ENCODE data around the gene NEUROD2. TPM values are rescaled to one million over a fixed set of nuclear protein-coding genes. Genes with fewer than 3 reads are reported as not detected.

NEUROD2 gene
- polyA plus RNA-seq, 1 of the 3 experiments (the other 2 are of a cell fraction): not detected

DNA sequence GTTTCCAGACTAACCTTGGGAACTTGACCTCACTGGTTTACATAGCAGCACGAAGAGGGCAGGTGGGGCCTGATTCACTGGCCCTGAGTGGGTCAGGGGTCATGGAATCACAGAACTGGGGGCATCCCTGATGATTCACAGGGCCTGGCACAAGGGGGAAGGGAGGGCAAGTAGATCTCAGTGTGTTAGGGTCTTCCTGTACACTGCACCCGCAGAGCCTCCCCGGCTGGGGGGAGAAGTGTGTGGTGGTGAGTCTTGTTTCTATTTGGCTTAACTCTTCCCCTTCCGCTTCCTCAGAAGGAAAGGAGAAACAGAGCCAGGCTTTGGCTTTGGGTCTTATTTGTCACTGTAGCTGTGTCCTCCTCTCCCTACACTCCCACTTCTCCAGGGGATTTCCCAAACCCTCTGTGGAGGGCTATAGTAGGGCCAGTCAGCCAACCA is 32.9 kb upstream of the NEUROD2 start:
- CTCF ChIA-PET: interaction anchor here (2.1 to 17.4 kb wide), 3 partner anchors 12 to 25 kb away, joined by 6 to 332 read pairs (median 93); partner anchors contain the start of genes PPP1R1B and TCAP
- WGBS (ENCODE audit: low lambda C conversion rate): 86% methylated on average over 4 of the region's 4 CpGs

More for the DNA sequence above, 32.9 kb upstream of the NEUROD2 start:
- no peak overlapping the region for H3K27ac ChIP-seq (ENCODE audit: low read depth in 2 of 2, low read length in 1 of 2)
- peaks cover 29% of the 10 kb centered on the region for H4K20me1 ChIP-seq (ENCODE audit: insufficient read depth)
- H3K9me2 ChIP-seq: no peaks in the 10 kb centered on the region
- TF ChIP-seq NFIC (IDR thresholded peaks at IDR 0.05; ENCODE audit: borderline replicate concordance) (no peak), GATA2 (CRISPR knock-in tag; IDR thresholded peaks at IDR 0.05) (no peak), TAF1 (IDR thresholded peaks at IDR 0.05; ENCODE audit: borderline replicate concordance, low read depth, low read length) (no peak), EP300 (IDR thresholded peaks at IDR 0.05; ENCODE audit: borderline replicate concordance in 1 of 2, low read depth in 1 of 2, low read length in 1 of 2) (no peak), MXI1 (IDR thresholded peaks at IDR 0.05; ENCODE audit: low read depth, low read length) (no peak), SIN3A (IDR thresholded peaks at IDR 0.05; ENCODE audit: borderline replicate concordance, low read depth, low read length) (no peak), YY1 (IDR thresholded peaks at IDR 0.05; ENCODE audit: low read depth) (no peak)
- TF ChIP-seq, protein P1, sequence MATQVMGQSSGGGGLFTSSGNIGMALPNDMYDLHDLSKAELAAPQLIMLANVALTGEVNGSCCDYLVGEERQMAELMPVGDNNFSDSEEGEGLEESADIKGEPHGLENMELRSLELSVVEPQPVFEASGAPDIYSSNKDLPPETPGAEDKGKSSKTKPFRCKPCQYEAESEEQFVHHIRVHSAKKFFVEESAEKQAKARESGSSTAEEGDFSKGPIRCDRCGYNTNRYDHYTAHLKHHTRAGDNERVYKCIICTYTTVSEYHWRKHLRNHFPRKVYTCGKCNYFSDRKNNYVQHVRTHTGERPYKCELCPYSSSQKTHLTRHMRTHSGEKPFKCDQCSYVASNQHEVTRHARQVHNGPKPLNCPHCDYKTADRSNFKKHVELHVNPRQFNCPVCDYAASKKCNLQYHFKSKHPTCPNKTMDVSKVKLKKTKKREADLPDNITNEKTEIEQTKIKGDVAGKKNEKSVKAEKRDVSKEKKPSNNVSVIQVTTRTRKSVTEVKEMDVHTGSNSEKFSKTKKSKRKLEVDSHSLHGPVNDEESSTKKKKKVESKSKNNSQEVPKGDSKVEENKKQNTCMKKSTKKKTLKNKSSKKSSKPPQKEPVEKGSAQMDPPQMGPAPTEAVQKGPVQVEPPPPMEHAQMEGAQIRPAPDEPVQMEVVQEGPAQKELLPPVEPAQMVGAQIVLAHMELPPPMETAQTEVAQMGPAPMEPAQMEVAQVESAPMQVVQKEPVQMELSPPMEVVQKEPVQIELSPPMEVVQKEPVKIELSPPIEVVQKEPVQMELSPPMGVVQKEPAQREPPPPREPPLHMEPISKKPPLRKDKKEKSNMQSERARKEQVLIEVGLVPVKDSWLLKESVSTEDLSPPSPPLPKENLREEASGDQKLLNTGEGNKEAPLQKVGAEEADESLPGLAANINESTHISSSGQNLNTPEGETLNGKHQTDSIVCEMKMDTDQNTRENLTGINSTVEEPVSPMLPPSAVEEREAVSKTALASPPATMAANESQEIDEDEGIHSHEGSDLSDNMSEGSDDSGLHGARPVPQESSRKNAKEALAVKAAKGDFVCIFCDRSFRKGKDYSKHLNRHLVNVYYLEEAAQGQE (IDR thresholded peaks at IDR 0.05; ENCODE audit: low read depth, low read length): no peak
- TF ChIP-seq, protein P2, sequence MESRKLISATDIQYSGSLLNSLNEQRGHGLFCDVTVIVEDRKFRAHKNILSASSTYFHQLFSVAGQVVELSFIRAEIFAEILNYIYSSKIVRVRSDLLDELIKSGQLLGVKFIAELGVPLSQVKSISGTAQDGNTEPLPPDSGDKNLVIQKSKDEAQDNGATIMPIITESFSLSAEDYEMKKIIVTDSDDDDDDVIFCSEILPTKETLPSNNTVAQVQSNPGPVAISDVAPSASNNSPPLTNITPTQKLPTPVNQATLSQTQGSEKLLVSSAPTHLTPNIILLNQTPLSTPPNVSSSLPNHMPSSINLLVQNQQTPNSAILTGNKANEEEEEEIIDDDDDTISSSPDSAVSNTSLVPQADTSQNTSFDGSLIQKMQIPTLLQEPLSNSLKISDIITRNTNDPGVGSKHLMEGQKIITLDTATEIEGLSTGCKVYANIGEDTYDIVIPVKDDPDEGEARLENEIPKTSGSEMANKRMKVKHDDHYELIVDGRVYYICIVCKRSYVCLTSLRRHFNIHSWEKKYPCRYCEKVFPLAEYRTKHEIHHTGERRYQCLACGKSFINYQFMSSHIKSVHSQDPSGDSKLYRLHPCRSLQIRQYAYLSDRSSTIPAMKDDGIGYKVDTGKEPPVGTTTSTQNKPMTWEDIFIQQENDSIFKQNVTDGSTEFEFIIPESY (IDR thresholded peaks at IDR 0.05; ENCODE audit: borderline replicate concordance, low read depth): no peak
- TF ChIP-seq, protein P3, sequence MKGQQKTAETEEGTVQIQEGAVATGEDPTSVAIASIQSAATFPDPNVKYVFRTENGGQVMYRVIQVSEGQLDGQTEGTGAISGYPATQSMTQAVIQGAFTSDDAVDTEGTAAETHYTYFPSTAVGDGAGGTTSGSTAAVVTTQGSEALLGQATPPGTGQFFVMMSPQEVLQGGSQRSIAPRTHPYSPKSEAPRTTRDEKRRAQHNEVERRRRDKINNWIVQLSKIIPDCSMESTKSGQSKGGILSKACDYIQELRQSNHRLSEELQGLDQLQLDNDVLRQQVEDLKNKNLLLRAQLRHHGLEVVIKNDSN (IDR thresholded peaks at IDR 0.05; ENCODE audit: borderline replicate concordance, low read depth): no peak
- no peak overlapping the region for H3K9ac ChIP-seq
- no peaks in the 10 kb centered on the region for H3F3A ChIP-seq (replicated peaks; ENCODE audit: insufficient read depth)
- POLR2A ChIA-PET: no interaction called here
- no peaks in the 10 kb centered on the region for H3K36me3 ChIP-seq (replicated peaks in 1 of 2; ENCODE audit: control insufficient read depth in 1 of 2, insufficient read depth in 2 of 2, low read length in 1 of 2)
- no peak overlapping the region for H3K4me2 ChIP-seq
- no peaks in the 10 kb centered on the region for H3K9me3 ChIP-seq
- peaks cover 84% of the 10 kb centered on the region for H3K79me2 ChIP-seq (ENCODE audit: insufficient read depth)
- DNase-seq: no peak
- H3K27me3 ChIP-seq (ENCODE audit: insufficient read depth): no peaks in the 10 kb centered on the region
- H3K4me1 ChIP-seq (ENCODE audit: control insufficient read depth in 1 of 2, insufficient read depth in 2 of 2, low read depth in 1 of 2, low read length in 1 of 2): peaks cover 0 to 24% of the 10 kb centered on the region in 2 experiments; a peak in 2 of 4 replicates
- H2AFZ ChIP-seq (ENCODE audit: low read depth): no peak overlapping the region
- H3K4me3 ChIP-seq (ENCODE audit: low read depth in 2 of 2, low read length in 1 of 2): no peak overlapping the region
